Spinal cord (tissue), 10 donors: ENCODE results near the gene ATP5F1E. TPM values are rescaled to one million over a fixed set of nuclear protein-coding genes. Genes with fewer than 3 reads are reported as not detected.

Experiments used
- DNase-seq, 6 donors: peaks; one replicate each; pipeline versions ENCODE4 v3.0.0 to v3.0.0-alpha.2; 2013 to 2015; ENCODE audit warnings: low spot score in 6 of 6, low read depth in 4 of 6
- H3K27ac ChIP-seq: one replicate; pipeline ENCODE4 v1.5.1; 2013; ENCODE audit warnings: low read depth, low read length, control low read depth
- H3K27me3 ChIP-seq: one replicate; pipeline ENCODE4 v1.6.1; 2013; ENCODE audit warnings: low read length; ENCODE audit not compliant: control insufficient read depth, insufficient read depth
- H3K36me3 ChIP-seq: one replicate; pipeline ENCODE4 v1.6.1; 2013; ENCODE audit warnings: low read length; ENCODE audit not compliant: control insufficient read depth, insufficient read depth
- H3K4me1 ChIP-seq: one replicate; pipeline ENCODE4 v1.6.1; 2013; ENCODE audit warnings: low read length; ENCODE audit not compliant: control insufficient read depth, insufficient read depth
- H3K4me3 ChIP-seq: one replicate; pipeline ENCODE4 v1.5.1; 2013; ENCODE audit warnings: low read depth, low read length, control low read depth
- H3K9me3 ChIP-seq: one replicate; pipeline ENCODE4 v1.6.1; 2013; ENCODE audit warnings: low read length; ENCODE audit not compliant: control insufficient read depth, insufficient read depth
- WGBS: methylation state at CpG from one replicate; pipeline ENCODE4 v1.1.5; 2013; ENCODE audit warnings: missing lambda C conversion rate; ENCODE audit not compliant: insufficient coverage; 5-methylcytosine and 5-hydroxymethylcytosine counted together
- polyA plus RNA-seq, 2 donors: library from polyadenylated mRNA; unstranded; fragments of 120-200 nt; gene quantifications; one replicate each; pipeline ENCODE4 v1.2.1, GENCODE V29; 2013; ENCODE audit not compliant: insufficient read length in 2 of 2
- total RNA-seq, 2 donors: library from RNA; depleted of rRNA in 1 of 2; stranded (reverse); fragments of 120-200 nt in 1 of 2; fragments of >200 nt in 1 of 2; gene quantifications; one replicate each; pipeline versions ENCODE4 v1.2.3 to v1.2.4, GENCODE V29; 2013 to 2014
- donor health status: healthy.

Gene ATP5F1E
- total and polyA plus RNA-seq, 4 donors: 30.7 to 270 (median 167) TPM

DNA sequence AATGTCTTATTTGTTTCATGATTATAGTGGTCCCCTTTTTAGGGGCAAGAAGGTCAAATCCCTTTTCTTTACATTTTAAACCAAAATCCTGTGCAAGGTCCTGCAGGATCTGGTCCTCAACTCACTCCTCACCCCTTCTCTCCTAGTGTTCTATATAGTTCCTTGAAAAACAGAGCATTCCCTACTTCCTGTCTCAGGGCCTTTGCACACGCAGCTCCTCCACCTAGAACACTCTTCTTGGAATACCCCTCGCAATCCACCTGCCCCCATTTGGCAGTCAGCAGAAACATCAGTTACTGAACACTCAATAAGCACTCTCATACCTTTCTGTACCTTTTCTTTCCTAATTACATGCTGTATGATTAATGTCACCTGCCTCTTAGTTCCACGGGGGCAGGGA is 3.2 kb upstream of the ATP5F1E start:
- WGBS: 92% methylated on average over 3 of the region's 3 CpGs
- H3K27ac ChIP-seq: no peak overlapping the region
- H3K4me1 ChIP-seq: peaks cover 10% of the 10 kb centered on the region
- no peaks in the 10 kb centered on the region for H3K27me3 ChIP-seq
- no peak overlapping the region for H3K4me3 ChIP-seq
- DNase-seq: no peak
- H3K36me3 ChIP-seq: peaks cover 15% of the 10 kb centered on the region
- H3K9me3 ChIP-seq: no peaks in the 10 kb centered on the region

DNA sequence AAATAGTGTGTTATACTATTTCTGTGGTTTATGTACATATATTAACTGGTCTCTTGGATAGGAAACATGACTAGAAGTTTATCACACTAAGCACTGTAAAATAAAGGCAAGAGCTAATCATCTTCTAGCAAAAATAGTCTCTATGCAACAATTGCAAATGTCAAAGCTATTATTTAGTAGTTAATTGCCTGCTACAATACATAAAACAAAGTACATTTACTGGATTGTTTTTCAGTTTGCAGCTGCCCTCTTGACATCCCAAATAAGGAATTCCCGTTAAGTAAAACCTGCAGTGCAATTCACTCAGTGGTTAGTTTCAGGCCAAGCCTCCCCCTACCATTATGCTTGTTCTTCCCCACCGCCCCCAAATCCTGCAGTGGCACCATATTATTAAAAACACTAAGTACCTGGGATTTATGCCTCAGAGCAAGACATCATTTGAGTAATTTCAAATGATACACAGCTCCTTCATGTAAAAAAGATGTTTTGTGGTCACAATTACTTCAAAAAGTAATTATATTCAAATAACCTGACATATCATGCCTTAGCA is 1.6 kb upstream of the ATP5F1E start:
- H3K36me3 ChIP-seq: peaks cover 15% of the 10 kb centered on the region

DNA sequence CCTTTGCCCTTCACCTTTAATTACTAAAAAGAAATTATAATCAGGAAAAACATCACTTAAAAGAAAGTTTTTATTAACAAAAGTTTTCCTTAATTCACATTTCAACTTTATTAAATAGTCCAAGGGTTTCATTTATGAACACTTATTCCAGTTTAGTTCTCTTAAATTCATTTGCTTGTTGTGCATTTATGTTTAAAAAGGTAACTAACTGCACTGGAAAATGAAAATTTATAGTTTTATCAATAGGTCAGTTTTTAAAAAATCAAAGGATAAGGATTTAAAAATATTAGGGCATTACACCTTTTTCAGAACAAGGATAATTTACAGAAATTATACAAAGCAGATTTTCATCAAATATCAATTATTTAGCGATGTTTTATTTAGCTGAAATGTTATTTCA is 958 bp upstream of the ATP5F1E start:
- Histone ChIP-seq H3K27me3 (no peaks in the 10 kb centered on the region), H3K36me3 (peaks cover 15% of the 10 kb centered on the region), H3K4me1 (peaks cover 10% of the 10 kb centered on the region), H3K9me3 (no peaks in the 10 kb centered on the region), H3K27ac (no peak overlapping the region), H3K4me3 (peak overlapping the region; percentile 88)
- DNase-seq: no peak
- no CpG with 5 or more reads among the region's 1 CpG for WGBS

More for the DNA sequence above, 1.6 kb upstream of the ATP5F1E start:
- Histone ChIP-seq H3K4me3 (no peak overlapping the region), H3K27ac (no peak overlapping the region), H3K4me1 (peaks cover 10% of the 10 kb centered on the region), H3K27me3 (no peaks in the 10 kb centered on the region), H3K9me3 (no peaks in the 10 kb centered on the region)
- WGBS: no CpG with 5 or more reads among the region's 2 CpGs
- no peak for DNase-seq

DNA sequence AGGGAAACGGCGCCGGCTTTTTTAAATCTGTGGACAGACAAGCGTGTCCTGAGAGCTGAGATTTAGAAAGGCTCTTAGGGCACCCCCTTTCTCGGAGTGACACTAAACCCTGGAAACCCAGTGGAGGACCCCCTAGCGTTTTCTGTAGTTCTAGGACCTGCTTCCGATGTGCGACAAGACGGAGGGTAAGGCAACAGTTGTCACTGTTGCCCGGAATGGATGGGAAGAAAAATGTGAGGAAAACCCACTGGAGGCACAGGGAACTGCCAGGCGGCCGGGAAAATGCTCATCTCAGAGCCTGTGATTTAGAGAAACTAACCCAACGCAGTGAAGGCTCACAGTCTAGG is 551 bp upstream of the ATP5F1E start:
- Histone ChIP-seq H3K27ac (peak overlapping the region; percentile 85), H3K27me3 (no peaks in the 10 kb centered on the region), H3K9me3 (no peaks in the 10 kb centered on the region), H3K36me3 (peaks cover 15% of the 10 kb centered on the region), H3K4me1 (peaks cover 10% of the 10 kb centered on the region), H3K4me3 (peak overlapping the region; percentile 88)
- peak in 1 of 6 donors; percentile 59 for DNase-seq
- WGBS: 0% methylated on average over 11 of the region's 13 CpGs

DNA sequence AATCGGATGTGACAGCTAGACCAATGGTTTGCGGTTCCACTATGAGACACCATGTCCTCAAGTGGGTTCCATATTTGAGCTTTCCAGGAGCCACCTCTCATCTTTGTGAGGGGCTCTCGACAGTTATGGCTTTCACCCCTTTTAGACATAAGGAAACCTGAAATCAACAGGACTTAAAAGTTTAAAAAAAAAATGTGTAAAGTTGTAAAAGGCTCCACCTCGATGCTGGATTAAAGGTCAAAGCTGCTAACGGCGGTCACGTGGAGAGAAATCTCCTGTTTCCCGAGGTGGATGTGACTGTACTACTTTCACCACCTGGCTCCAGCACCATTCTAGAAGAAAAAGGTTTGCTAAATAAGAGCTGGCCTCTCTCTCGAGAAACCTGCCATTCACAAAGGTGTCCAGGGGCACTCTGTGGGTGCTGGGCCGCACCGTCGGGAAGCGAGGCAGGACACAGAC is 542 bp downstream of the ATP5F1E start:
- Histone ChIP-seq H3K4me3 (peak overlapping the region; percentile 88), H3K9me3 (no peaks in the 10 kb centered on the region), H3K27me3 (no peaks in the 10 kb centered on the region), H3K27ac (peak overlapping the region; percentile 87), H3K36me3 (peaks cover 12% of the 10 kb centered on the region), H3K4me1 (peaks cover 13% of the 10 kb centered on the region)
- no peak for DNase-seq
- WGBS: 22% methylated on average over 12 of the region's 13 CpGs

DNA sequence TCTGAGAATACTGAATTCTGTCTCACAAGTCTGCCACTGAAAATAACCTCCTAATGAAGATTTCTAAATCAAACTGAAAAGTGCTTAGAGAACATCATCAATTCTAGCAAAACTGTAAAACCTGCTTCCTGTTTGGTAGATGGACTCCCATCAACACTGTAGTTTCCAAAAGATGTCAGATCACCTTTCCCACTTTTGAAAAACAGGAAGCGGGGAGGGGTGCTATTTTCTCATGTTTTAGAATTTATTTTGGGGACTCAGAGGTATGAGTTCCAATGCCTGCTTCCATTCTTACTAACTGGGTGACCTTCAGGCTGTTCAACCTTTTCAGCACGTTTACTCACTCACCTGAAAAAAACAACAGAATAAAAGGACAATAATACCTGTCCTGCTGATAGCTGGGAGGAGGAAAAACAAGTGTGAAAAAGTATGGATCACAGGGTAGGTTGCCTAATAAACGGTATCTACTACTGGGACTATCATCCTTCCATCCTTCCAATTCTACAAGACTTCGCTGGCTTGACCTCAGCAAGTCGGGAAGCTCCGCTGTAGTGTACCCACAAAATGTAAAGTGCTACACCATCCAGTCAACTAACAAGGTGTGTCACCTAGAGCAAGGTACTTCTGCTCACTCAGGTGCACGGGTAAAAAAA is 1.1 kb downstream of the ATP5F1E start:
- Histone ChIP-seq H3K36me3 (peaks cover 10% of the 10 kb centered on the region), H3K9me3 (no peaks in the 10 kb centered on the region), H3K27me3 (no peaks in the 10 kb centered on the region), H3K4me1 (peaks cover 13% of the 10 kb centered on the region), H3K27ac (no peak overlapping the region), H3K4me3 (peak overlapping the region; percentile 88)
- 86% methylated on average over 4 of the region's 7 CpGs for WGBS
- DNase-seq: no peak

DNA sequence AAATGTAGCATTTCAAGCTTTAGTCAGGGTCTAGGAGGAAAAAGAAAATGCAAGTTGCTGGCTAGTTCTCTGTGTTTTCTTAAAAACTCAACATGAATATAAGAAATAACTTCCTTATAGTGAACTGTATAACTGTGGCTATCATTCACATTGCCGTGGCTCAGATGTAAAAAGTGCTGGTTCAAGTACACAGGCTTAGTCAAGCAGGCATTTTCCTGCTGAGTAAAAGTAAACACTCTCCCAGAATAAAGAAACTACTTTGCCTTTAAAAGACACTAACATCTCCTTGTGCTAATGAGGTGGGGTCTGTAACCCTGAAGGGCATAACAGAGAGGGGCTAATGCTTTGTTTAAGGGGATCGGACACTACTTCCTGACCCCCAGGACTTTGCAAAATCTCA is 3.3 kb downstream of the ATP5F1E start:
- Histone ChIP-seq H3K4me3 (no peak overlapping the region), H3K36me3 (peaks cover 13% of the 10 kb centered on the region), H3K27me3 (no peaks in the 10 kb centered on the region), H3K27ac (no peak overlapping the region), H3K9me3 (no peaks in the 10 kb centered on the region), H3K4me1 (peaks cover 16% of the 10 kb centered on the region)
- 25% methylated on average over 1 of the region's 2 CpGs for WGBS
- DNase-seq: no peak

DNA sequence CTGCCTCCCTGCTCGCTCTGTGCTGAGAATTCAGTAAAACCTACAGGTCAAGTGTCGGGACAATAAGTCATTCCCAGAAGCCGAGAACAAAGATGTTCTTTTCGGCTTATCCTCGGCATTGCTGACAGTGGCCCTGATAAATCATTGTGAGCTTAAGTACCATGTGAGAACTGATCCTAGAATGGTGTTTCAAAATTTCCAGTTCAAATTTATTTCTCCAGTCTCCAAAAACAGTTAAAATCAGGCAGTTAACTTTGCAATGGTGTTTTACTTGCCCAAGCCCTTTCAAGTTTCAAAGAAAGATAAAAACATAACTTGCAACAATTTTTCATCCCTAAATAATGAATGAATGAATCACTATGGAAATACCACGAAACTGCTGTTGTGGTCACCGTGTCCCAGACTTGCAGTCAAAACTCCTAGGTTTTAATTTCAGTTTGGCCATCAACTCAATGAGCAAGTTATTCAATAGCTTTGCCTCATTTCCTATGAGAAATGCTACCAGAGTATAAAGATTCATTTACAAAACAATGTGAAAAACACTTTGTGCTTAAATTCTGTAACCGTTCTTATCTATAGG is 4.3 kb downstream of the ATP5F1E start:
- Histone ChIP-seq H3K9me3 (no peaks in the 10 kb centered on the region), H3K4me3 (no peak overlapping the region), H3K27me3 (no peaks in the 10 kb centered on the region), H3K4me1 (peaks cover 14% of the 10 kb centered on the region), H3K36me3 (peaks cover 20% of the 10 kb centered on the region), H3K27ac (no peak overlapping the region)
- no peak for DNase-seq
- 25% methylated on average over 7 of the region's 8 CpGs for WGBS

DNA sequence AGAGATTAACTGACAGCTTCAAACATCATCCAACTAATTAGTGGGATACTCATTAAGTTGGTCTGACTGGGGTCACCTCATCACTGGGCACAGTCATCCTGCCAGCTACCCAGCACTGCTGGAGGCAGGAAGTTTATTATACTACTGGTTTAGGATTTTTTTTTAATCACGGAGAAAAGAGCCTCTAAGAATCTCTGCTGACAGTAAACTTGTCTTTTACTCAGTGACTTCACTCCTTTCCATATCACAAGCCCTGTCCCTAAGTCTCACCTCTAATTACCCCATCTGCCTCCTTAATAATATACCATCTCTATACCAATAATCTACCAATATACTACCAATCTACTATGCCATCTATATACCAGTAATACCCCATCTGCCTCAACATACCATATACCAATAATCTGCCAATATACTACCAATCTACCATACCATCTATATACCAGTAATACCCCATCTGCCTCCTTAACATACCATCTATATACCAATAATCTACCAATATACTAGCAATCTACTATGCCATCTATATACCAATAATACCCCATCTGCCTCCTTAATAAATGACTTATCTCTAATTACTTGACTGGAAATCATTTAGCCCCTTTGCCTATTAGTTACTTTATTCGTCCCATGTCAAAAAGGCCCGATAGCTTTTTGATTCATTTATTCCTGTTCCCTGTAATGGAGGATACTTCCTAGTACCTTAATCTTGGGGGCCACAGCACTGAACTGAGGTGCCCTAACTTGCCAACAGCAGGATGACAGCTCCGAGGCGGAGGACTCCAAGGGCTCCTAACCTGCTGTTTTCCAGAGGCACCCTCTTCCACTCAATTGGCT is 5.0 kb downstream of the ATP5F1E start:
- H3K4me3 ChIP-seq: no peak overlapping the region

More for the DNA sequence above, 5.0 kb downstream of the ATP5F1E start:
- Histone ChIP-seq H3K27me3 (no peaks in the 10 kb centered on the region), H3K36me3 (peaks cover 24% of the 10 kb centered on the region), H3K4me1 (peaks cover 11% of the 10 kb centered on the region), H3K9me3 (no peaks in the 10 kb centered on the region), H3K27ac (no peak overlapping the region)
- WGBS: 35% methylated on average over 3 of the region's 5 CpGs
- DNase-seq: no peak
